22Rv1 (cell line): ENCODE results near the gene PKD2.

ENCODE experiments used
- CTCF ChIP-seq: fragments of 450-650 bp; IDR thresholded peaks from 2 replicates; pipeline ENCODE4 v1.5.1; 2017; ENCODE audit warnings: mild to moderate bottlenecking
- ZFX ChIP-seq: fragments of 450-650 bp; IDR thresholded peaks from 2 replicates; pipeline ENCODE4 v1.6.1; 2017; ENCODE audit warnings: antibody characterized with exemption, borderline replicate concordance

DNA sequence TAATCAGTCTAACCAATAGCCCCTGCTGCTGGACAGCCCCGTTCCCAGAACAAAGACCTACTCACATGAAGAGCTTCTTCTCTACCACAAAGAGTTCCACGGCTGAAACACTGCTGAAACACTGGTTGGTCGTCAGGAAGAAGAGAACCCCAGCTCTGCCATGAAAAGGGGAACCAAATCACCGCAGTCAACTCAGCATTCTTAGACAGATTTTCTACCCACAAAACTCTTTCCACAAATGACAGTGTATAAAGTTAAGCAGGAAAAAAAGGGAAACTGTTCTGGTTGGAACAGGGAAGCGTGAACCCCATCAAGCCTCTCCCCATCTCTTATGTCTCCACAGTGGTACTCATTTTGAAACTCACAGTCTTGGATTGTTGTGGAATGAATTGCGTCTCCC, 93.7 kb downstream of the PKD2 start:
- TF ChIP-seq CTCF = no peak
- TF ChIP-seq ZFX = no peak
